Measurements from ENCODE around the gene HDAC6. TPM values are rescaled to one million over a fixed set of nuclear protein-coding genes. Genes with fewer than 3 reads are reported as not detected.

HDAC6 gene
- total RNA-seq, 4 donors from 2014 or later, result 25.0 to 160 (median 123) TPM

- H3K27me3 ChIP-seq, result no peaks in the 10 kb centered on the region
- H3K4me1 ChIP-seq, result no peaks in the 10 kb centered on the region
- H3K36me3 ChIP-seq, result no peaks in the 10 kb centered on the region
- intact Hi-C loops (cut with DNase I; ENCODE audit: low total_unique reads), result no loop called here
- DNase-seq, result no peak
- H3K9me3 ChIP-seq, result no peaks in the 10 kb centered on the region
- H3K27ac ChIP-seq, result peak overlapping the region; percentile 93 to 95
- TF ChIP-seq POLR2A (IDR thresholded peaks at IDR 0.05) (no peak), CTCF (IDR thresholded peaks at IDR 0.05) (no peak)
- peak overlapping the region; percentile 61 to 76 for H3K4me3 ChIP-seq
Measured at GRCh38 chrX:48800574-48801279, 1.1 kb upstream of the HDAC6 start.

- Histone ChIP-seq H3K4me3 (peak overlapping the region; percentile 39 to 47), H3K36me3 (no peaks in the 10 kb centered on the region), H3K9me3 (no peaks in the 10 kb centered on the region), H3K27me3 (no peaks in the 10 kb centered on the region), H3K27ac (peak overlapping the region; percentile 78 to 95), H3K4me1 (no peaks in the 10 kb centered on the region)
- TF ChIP-seq CTCF (IDR thresholded peaks at IDR 0.05), result peak in 1 of 4 experiments; percentile 5
- peak in 1 of 2 donors; percentile 57 for TF ChIP-seq POLR2A (IDR thresholded peaks at IDR 0.05)
- intact Hi-C loops (cut with DNase I; ENCODE audit: low total_unique reads), result no loop called here
- DNase-seq, result peak; percentile 87 to 88
Measured at GRCh38 chrX:48802089-48802904, 430 bp downstream of the HDAC6 start.

DNA sequence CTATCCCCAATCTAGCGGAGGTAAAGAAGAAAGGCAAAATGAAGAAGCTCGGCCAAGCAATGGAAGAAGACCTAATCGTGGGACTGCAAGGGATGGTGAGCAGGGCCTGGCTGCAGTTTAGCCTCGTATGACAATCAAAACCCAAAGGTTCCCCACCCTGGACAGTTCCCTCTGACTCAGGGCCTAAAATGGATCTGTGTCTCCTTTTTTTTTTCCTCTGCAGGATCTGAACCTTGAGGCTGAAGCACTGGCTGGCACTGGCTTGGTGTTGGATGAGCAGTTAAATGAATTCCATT, 986 bp downstream of the HDAC6 start:
- H3K9me3 ChIP-seq, result no peaks in the 10 kb centered on the region
- DNase-seq, result no peak
- H3K36me3 ChIP-seq, result no peaks in the 10 kb centered on the region
- H3K27me3 ChIP-seq, result no peaks in the 10 kb centered on the region
- peak overlapping the region; percentile 78 to 95 for H3K27ac ChIP-seq
- peak overlapping the region; percentile 39 to 47 for H3K4me3 ChIP-seq
- TF ChIP-seq POLR2A (IDR thresholded peaks at IDR 0.05) (no peak), CTCF (IDR thresholded peaks at IDR 0.05) (no peak)
- intact Hi-C loops (cut with DNase I; ENCODE audit: low total_unique reads), result no loop called here
- no peaks in the 10 kb centered on the region for H3K4me1 ChIP-seq

- Histone ChIP-seq H3K27ac (no peak overlapping the region), H3K9me3 (no peaks in the 10 kb centered on the region), H3K4me3 (no peak overlapping the region), H3K27me3 (no peaks in the 10 kb centered on the region), H3K4me1 (no peaks in the 10 kb centered on the region), H3K36me3 (no peaks in the 10 kb centered on the region)
- TF ChIP-seq CTCF (IDR thresholded peaks at IDR 0.05) (no peak), POLR2A (IDR thresholded peaks at IDR 0.05) (no peak)
- intact Hi-C loops (cut with DNase I; ENCODE audit: low total_unique reads), result no loop called here
- DNase-seq, result no peak
Measured at GRCh38 chrX:48806081-48806480, 4.2 kb downstream of the HDAC6 start.

GRCh38 chrX:48813644-48814043, 11.8 kb downstream of the HDAC6 start:
- no peak overlapping the region for H3K27ac ChIP-seq
- intact Hi-C loops (cut with DNase I; ENCODE audit: low total_unique reads), result no loop called here
- no peaks in the 10 kb centered on the region for H3K4me1 ChIP-seq
- no peaks in the 10 kb centered on the region for H3K27me3 ChIP-seq
- DNase-seq, result no peak
- TF ChIP-seq POLR2A (IDR thresholded peaks at IDR 0.05) (no peak), CTCF (IDR thresholded peaks at IDR 0.05) (no peak)
- H3K4me3 ChIP-seq, result no peak overlapping the region
- H3K9me3 ChIP-seq, result no peaks in the 10 kb centered on the region
- H3K36me3 ChIP-seq, result no peaks in the 10 kb centered on the region
